Measurements from ENCODE around the gene NUP214.

- no peak for TF ChIP-seq CTCF (IDR thresholded peaks at IDR 0.05; ENCODE audit: low read depth, low read length, poor library complexity, severe bottlenecking)
- TF ChIP-seq EZH2phosphoT487 (IDR thresholded peaks at IDR 0.05; ENCODE audit: borderline replicate concordance, low read length) = no peak
Measured at GRCh38 chr9:131214876-131215275, 89.5 kb downstream of the NUP214 start.
